ENCODE results near the gene KIR2DL3.
"Not testable (repeated sequence)": the region's sequence is repeated elsewhere in the genome, so short reads cannot be mapped to it uniquely, and the experiment has no call there.

The KIR2DL3 gene

GRCh38 chr19:54744080-54744479 is 5.8 kb downstream of the KIR2DL3 start:
- not testable (repeated sequence) for DNase-seq

DNA sequence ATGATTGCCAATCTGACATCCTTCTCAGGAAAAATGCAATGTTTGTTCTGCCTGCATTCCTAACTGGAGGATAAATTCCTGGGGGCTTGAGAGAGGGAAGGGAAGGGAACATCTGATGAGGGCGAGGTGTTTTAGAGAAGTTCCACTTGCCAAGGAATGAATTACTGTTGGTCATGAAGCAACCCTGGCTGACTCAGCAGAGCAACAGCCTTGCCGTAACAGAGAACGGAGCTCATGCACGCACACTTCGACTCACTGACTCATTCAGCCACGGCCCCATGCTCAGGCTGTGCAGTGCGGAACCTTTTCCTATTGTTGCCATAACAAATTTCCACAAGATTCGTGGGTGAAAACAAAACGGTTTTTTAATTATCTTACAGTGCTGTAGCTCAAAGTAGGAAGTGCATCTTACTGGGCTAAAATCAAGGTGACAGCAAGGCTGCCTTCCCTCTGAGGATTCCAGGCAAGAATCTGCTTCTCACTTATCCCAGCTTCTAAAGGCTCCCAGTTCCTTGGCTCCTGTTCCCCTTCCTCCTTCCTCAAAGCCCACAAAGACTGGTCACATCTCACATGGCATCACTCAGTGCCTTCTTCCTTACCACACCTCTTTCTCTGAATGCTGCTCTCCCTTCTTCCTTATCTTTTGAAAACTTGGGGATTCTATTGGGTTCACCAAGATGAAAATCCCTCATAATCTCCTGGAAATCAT is 9.5 kb downstream of the KIR2DL3 start:
- not testable (repeated sequence) for DNase-seq

GRCh38 chr19:54750276-54750675 is 12.0 kb downstream of the KIR2DL3 start:
- DNase-seq: not testable (repeated sequence)

GRCh38 chr19:54756204-54757110 is 18.1 kb downstream of the KIR2DL3 start:
- DNase-seq: not testable (repeated sequence)

GRCh38 chr19:54758577-54758976 is 20.3 kb downstream of the KIR2DL3 start:
- not testable (repeated sequence) for DNase-seq

DNA sequence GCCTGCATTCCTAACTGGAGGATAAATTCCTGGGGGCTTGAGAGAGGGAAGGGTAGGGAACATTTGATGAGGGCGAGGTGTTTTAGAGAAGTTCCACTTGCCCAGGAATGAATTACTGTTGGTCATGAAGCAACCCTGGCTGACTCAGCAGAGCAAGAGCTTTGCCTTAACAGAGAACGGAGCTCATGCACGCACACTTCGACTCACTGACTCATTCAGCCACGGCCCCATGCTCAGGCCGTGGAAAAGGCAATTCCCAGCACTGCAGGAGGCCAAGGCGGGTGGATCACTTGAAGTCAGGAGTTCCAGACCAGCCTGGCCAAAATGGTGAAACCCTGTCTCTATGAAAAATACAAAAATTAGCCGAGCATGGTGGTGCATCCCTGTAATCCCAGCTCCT is 25.9 kb downstream of the KIR2DL3 start:
- not testable (repeated sequence) for DNase-seq

DNA sequence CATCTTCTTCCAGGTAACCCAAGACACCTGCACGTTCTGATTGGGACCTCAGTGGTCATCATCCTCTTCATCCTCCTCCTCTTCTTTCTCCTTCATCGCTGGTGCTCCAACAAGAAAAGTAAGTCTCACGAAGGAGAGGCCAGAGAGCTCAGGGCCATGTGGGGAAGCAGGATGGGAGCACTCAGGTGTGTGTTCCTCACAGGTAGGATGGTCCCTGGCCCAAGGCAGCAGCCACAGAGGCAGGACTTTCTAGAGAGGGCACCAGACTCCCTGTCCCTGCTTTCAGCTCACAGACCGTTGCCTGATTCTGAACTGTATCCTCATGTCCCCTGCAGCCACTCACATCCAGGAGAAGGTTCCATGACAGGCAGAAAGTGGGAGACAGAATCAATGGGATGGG is 28.2 kb downstream of the KIR2DL3 start:
- not testable (repeated sequence) for DNase-seq

DNA sequence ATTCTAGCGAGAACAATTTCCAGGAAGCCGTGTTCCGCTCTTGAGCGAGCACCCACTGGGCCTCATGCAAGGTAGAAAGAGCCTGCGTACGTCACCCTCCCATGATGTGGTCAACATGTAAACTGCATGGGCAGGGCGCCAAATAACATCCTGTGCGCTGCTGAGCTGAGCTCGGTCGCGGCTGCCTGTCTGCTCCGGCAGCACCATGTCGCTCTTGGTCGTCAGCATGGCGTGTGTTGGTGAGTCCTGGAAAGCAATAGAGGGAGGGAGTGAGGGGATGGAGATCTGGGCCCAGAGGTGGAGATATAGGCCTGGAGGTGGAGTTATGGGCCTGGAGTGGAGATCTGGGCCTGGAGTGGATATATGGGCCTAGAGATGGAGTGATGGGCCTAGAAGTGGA is 31.3 kb downstream of the KIR2DL3 start, which contains the start of gene KIR2DL1:
Gene KIR2DL1, plus strand, starts transcription at position 148 of the 400 bp plus-strand sequence. Its CDS starts 58 bp downstream, at position 206.
- not testable (repeated sequence) for DNase-seq

DNA sequence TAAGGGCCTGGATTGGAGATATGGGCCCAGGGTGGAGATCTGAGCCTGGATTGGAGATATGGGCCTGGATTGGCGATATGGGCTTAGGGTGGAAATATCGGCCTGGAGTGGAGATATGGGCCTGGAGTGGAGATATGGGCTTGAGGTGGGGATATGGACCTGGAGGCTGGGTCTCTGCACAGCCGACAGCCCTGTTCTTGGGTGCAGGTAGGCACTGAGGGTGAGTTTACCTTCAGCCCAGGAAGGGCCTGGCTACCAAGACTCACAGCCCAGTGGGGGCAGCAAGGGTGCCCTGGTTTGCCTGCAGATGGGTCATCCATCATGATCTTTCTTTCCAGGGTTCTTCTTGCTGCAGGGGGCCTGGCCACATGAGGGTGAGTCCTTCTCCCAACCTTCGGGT is 32.2 kb downstream of the KIR2DL3 start:
- not testable (repeated sequence) for DNase-seq

DNA sequence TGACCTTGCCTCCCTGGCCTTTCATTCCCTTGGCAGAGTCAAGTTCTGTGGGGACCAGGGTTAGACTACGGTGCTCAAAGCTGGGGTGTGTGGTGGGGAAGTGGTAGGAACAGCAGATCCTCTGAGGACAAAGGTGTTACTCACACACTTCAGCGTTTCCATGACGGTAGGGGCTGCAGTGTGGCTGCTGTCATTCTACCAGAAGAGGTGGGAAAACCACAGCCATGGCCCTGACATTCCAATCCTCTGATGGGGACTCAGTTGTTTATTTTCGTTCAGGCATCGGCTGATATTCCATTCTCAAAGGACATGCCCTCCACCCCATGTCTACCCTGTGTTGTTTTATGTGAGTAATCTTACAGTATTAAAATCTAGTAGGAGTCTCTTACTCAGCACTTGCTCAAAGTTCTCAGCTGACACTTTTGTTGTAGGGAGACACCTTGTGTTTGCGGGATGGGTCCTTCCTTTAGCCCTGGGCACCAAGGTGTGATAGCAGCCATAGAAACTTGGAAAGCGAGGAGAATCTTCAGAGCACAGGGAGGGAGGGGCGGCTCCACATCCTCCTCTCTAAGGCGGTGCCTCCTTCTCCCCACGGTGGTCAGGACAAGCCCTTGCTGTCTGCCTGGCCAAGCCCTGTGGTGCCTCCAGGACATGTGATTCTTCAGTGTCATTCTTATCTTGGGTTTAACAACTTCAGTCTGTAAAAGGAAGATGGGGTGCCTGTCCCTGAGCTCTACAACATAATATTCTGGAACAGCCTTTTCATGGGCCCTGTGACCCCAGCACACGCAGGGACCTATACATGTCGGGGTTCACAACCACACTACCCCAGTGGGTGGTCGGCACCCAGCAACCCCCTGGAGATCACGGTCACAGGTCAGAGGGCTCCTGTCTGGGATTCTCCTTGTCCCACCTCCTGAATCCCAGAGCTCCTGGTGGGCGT is 33.0 kb downstream of the KIR2DL3 start:
- DNase-seq: not testable (repeated sequence)

DNA sequence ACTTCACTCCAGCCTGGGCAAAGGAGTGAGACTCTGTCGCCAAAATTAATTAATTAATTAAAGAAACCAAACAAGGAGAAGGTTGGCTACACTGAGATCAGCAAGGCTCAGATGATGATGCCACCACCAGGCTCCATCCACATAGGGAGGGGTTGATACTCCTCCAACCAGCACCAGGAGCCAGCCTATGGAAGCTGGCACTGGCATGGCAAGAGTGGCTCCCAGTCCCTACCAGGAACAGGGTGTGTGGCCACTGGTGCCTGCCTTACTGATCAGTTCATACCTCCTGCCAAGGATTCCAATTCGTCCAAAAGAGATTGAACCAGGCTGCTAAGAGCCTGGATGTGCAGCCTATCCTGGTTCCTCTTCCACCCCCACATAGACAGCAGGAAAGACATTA is 34.4 kb downstream of the KIR2DL3 start:
- not testable (repeated sequence) for DNase-seq

DNA sequence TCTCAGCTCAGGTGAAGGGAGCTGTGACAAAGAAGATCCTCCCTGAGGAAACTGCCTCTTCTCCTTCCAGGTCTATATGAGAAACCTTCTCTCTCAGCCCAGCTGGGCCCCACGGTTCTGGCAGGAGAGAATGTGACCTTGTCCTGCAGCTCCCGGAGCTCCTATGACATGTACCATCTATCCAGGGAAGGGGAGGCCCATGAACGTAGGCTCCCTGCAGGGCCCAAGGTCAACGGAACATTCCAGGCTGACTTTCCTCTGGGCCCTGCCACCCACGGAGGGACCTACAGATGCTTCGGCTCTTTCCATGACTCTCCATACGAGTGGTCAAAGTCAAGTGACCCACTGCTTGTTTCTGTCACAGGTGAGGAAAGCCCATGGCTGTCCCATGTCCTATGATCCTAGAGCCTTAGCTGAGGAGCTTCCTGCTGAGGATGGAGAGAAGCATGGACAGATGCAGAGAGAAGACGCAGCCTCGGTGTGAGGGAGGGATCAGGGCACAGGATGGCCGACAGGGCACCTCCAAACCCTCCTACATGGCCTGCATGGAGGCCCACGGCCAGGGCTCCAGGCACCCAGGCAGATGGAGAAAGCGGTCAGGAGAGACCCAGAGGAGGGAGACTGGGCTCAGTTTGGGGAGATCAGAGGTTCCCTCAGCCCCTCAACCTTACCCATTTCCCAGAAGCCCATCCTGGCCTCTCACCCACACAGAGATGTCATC is 36.9 kb downstream of the KIR2DL3 start:
- DNase-seq: not testable (repeated sequence)

GRCh38 chr19:54775830-54776229 is 37.5 kb downstream of the KIR2DL3 start:
- DNase-seq: not testable (repeated sequence)

DNA sequence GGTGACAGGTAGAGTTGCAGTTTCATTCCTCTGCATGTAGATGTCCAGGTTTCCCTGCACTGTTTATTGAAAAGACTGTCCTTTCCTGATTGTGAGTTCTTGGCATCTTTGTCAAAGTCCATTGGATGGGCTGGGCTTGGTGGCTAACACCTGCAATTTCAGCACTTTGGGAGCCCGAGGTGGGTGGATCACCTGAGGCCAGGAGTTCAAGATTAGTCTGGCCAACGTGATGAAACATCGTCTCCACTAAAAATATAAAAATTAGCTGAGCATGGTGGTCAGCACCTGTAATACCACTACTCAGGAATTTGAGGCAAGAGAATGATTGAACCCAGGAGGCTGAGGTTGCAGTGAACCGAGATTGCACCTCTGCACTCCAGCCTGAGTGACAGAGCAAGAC is 39.5 kb downstream of the KIR2DL3 start:
- DNase-seq: not testable (repeated sequence)

- DNase-seq: not testable (repeated sequence)
Observed at GRCh38 chr19:54778896-54779295, 40.6 kb downstream of the KIR2DL3 start.

GRCh38 chr19:54782916-54783315 is 44.6 kb downstream of the KIR2DL3 start:
- not testable (repeated sequence) for DNase-seq

- not testable (repeated sequence) for DNase-seq
Observed at GRCh38 chr19:54786091-54786723, 47.9 kb downstream of the KIR2DL3 start.

DNA sequence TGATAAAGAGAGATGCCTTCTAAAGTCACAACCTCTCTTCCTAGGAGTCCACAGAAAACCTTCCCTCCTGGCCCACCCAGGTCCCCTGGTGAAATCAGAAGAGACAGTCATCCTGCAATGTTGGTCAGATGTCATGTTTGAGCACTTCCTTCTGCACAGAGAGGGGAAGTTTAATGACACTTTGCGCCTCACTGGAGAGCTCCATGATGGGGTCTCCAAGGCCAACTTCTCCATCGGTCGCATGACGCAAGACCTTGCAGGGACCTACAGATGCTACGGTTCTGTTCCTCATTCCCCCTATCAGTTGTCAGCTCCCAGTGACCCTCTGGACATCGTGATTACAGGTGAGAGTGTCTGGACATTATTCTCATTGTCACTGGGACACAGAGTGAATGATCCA is 49.8 kb downstream of the KIR2DL3 start:
- not testable (repeated sequence) for DNase-seq

GRCh38 chr19:54790711-54791110 is 52.4 kb downstream of the KIR2DL3 start:
- no peak for DNase-seq

- no peak for DNase-seq
Observed at GRCh38 chr19:54791476-54791875, 53.2 kb downstream of the KIR2DL3 start.

- DNase-seq: no peak
Observed at GRCh38 chr19:54792814-54793213, 54.5 kb downstream of the KIR2DL3 start.
